OCI-LY3 (cell line): Measurements from ENCODE around the gene SV2B.

Experiments used
- CTCF ChIP-seq: fragments of 200-600, 300-600 bp; sonication (generic); IDR thresholded peaks from 2 replicates; pipeline ENCODE4 v1.5.1; 2014; ENCODE audit warnings: antibody characterized with exemption, low read length, low read depth
- EZH2phosphoT487 ChIP-seq: fragments of 200-600 bp; shearing (Covaris generic); IDR thresholded peaks from 2 replicates; pipeline ENCODE4 v1.6.1; 2018; ENCODE audit warnings: antibody characterized with exemption, mixed run types, low read depth

- no peak for TF ChIP-seq CTCF
- no peak for TF ChIP-seq EZH2phosphoT487
These were observed 102.5 kb downstream of the SV2B start for GRCh38 chr15:91202510-91203102.
